Measurements from ENCODE around the gene NPLOC4.

GRCh38 chr17:81543339-81543675 lies 93.6 kb downstream of the NPLOC4 start:
- TF ChIP-seq CTCF (IDR thresholded peaks at IDR 0.05; ENCODE audit: control extremely low read depth in 1 of 3, insufficient read depth in 1 of 3, low read depth in 1 of 3, low read length in 3 of 3) (no peak), GTF2F1 (IDR thresholded peaks at IDR 0.05; ENCODE audit: borderline replicate concordance, low read depth, low read length) (no peak), YY1 (IDR thresholded peaks at IDR 0.05; ENCODE audit: low read depth, low read length) (no peak), ASH2L (IDR thresholded peaks at IDR 0.05; ENCODE audit: low read length) (no peak), SP1 (IDR thresholded peaks at IDR 0.05; ENCODE audit: low read depth, low read length) (no peak), POLR2AphosphoS5 (IDR thresholded peaks at IDR 0.05; ENCODE audit: low read depth, low read length) (no peak), HDAC6 (IDR thresholded peaks at IDR 0.05; ENCODE audit: low read depth, low read length) (no peak), MAFK (IDR thresholded peaks at IDR 0.05; ENCODE audit: low read depth, low read length) (no peak), CBX8 (IDR thresholded peaks at IDR 0.05; ENCODE audit: borderline replicate concordance, low read depth, low read length) (no peak), TAF1 (IDR thresholded peaks at IDR 0.05; ENCODE audit: low read depth, low read length) (no peak)

All from H1 (cell line).